ENCODE data around the gene GLRX3. TPM values are rescaled to one million over a fixed set of nuclear protein-coding genes. Genes with fewer than 3 reads are reported as not detected.

Gene GLRX3
- total and polyA plus RNA-seq, 3 experiments from 2014 or later, result 78.6 to 169 (median 155) TPM

DNA sequence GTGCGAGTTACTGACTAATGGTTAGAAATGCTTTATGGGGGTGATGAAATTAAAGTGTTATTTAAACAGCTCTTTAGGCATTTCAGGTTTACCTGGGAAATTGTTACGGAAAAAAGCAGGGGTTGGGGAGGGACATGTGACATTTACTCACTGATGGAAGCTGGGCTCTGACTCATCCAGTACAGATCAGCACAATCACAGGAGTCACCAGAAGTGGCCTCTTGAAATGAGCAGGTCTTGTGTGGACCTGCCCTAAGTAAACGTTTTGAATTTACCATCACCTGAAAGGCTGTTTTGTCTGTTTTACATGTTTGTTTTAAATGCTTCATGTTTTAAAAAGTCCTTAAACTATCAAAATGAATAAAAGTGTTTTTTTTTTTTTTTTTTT, 2.3 kb downstream of the GLRX3 start:
- H3K9me3 ChIP-seq (ENCODE audit: low read length), result no peaks in the 10 kb centered on the region
- no peaks in the 10 kb centered on the region for H3K36me3 ChIP-seq (ENCODE audit: insufficient read depth, low read length)
- Mint-ChIP-seq H3K27me3 (peaks cover 0 to 8% of the 10 kb centered on the region in 2 donors), H3K9me3 (no peaks in the 10 kb centered on the region), H3K4me3 (peak overlapping the region; percentile 75 to 96 (median 88)), H3K27ac (peak overlapping the region in 6 of 8 donors; percentile 15 to 85 (median 52)), H3K36me3 (peaks cover 0 to 27% (median 12%) of the 10 kb centered on the region in 3 donors), H3K4me1 (peaks cover 52 to 71% (median 68%) of the 10 kb centered on the region in 3 donors)
- H3K4me1 ChIP-seq (ENCODE audit: insufficient read depth, low read length), result peaks cover 53% of the 10 kb centered on the region
- DNase-seq, result no peak
- peak overlapping the region; percentile 70 for H3K27ac ChIP-seq (ENCODE audit: low read depth, low read length)
- no peak overlapping the region for H3K4me3 ChIP-seq (ENCODE audit: low read length)
- no peaks in the 10 kb centered on the region for H3K27me3 ChIP-seq (ENCODE audit: insufficient read depth, low read length, poor library complexity, severe bottlenecking)
- POLR2A ChIA-PET, result interaction anchor here (2.9 kb wide), 1 partner anchor 28 kb away, joined by 69 read pairs; the partner anchor contains the start of gene C10orf143
- CTCF ChIA-PET, result interaction anchor here (1.0 to 6.6 kb wide), 2 partner anchors 10 to 28 kb away, joined by 3 to 65 read pairs; partner anchors contain the start of gene C10orf143

DNA sequence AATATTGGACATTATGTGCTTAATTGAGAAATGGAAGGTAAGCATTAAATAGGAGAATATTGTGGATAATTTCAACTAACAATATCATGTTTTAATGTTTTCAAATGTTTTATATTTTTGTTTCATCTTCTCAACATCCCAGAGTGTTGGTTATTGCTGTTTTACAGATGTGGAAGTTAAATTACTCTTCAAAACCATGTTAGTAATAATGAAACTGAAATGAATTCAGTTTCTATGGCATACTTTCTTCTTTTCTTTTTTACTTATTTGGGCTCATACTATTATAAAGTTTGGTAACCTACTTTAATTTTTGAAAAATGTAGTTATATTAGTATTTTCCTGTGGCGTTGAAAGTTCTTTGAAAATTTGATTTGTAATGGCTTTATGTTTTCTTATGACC, 4.2 kb downstream of the GLRX3 start:
- no peaks in the 10 kb centered on the region for H3K9me3 Mint-ChIP-seq
- H3K4me3 Mint-ChIP-seq, result peak overlapping the region in 1 of 7 donors; percentile 80
- no peak overlapping the region for H3K4me3 ChIP-seq (ENCODE audit: low read length)
- H3K27ac Mint-ChIP-seq, result no peak overlapping the region
- H3K27ac ChIP-seq (ENCODE audit: low read depth, low read length), result no peak overlapping the region
- H3K27me3 ChIP-seq (ENCODE audit: insufficient read depth, low read length, poor library complexity, severe bottlenecking), result no peaks in the 10 kb centered on the region
- POLR2A ChIA-PET, result no interaction called here
- peaks cover 0 to 35% (median 12%) of the 10 kb centered on the region in 3 donors for H3K36me3 Mint-ChIP-seq
- no peaks in the 10 kb centered on the region for H3K36me3 ChIP-seq (ENCODE audit: insufficient read depth, low read length)
- no peak for DNase-seq
- H3K9me3 ChIP-seq (ENCODE audit: low read length), result no peaks in the 10 kb centered on the region
- H3K4me1 ChIP-seq (ENCODE audit: insufficient read depth, low read length), result peaks cover 52% of the 10 kb centered on the region
- H3K27me3 Mint-ChIP-seq, result no peaks in the 10 kb centered on the region
- peaks cover 48 to 71% (median 61%) of the 10 kb centered on the region in 3 donors for H3K4me1 Mint-ChIP-seq
- CTCF ChIA-PET, result interaction anchor here (1.1 to 6.6 kb wide), 2 partner anchors 24 to 30 kb away, joined by 3 to 65 read pairs; partner anchors contain the start of gene C10orf143

DNA sequence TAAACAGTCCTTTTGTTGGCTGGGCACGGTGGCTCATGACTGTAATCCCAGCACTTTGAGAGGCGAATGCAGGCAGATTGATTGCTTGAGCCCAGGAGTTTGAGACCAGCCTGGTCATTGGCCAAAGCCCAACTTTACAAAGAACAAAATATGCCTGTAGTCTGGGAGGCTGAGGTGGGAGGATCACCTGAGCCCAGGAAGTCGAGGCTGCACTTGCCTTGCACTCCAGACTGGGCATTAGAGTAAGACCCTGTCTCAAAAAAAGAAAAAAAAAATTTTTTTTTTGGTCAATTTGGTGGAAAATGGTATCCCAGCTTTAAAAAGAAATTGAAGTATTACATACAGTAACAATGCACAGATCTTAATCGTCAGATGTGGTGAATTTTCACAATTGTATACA, 4.8 kb downstream of the GLRX3 start:
- H3K4me3 Mint-ChIP-seq, result peak overlapping the region in 1 of 7 donors; percentile 39
- no peaks in the 10 kb centered on the region for H3K9me3 ChIP-seq (ENCODE audit: low read length)
- peaks cover 46% of the 10 kb centered on the region for H3K4me1 ChIP-seq (ENCODE audit: insufficient read depth, low read length)
- H3K27me3 Mint-ChIP-seq, result no peaks in the 10 kb centered on the region
- ChIA-PET CTCF (no interaction called here), POLR2A (no interaction called here)
- H3K36me3 Mint-ChIP-seq, result peaks cover 1 to 38% (median 14%) of the 10 kb centered on the region in 3 donors
- H3K36me3 ChIP-seq (ENCODE audit: insufficient read depth, low read length), result peaks cover 2% of the 10 kb centered on the region
- no peaks in the 10 kb centered on the region for H3K27me3 ChIP-seq (ENCODE audit: insufficient read depth, low read length, poor library complexity, severe bottlenecking)
- H3K27ac ChIP-seq (ENCODE audit: low read depth, low read length), result no peak overlapping the region
- peak overlapping the region in 3 of 8 donors; percentile 25 to 62 (median 29) for H3K27ac Mint-ChIP-seq
- H3K4me3 ChIP-seq (ENCODE audit: low read length), result no peak overlapping the region
- H3K4me1 Mint-ChIP-seq, result peaks cover 51 to 70% (median 60%) of the 10 kb centered on the region in 3 donors
- DNase-seq, result no peak
- no peaks in the 10 kb centered on the region for H3K9me3 Mint-ChIP-seq

DNA sequence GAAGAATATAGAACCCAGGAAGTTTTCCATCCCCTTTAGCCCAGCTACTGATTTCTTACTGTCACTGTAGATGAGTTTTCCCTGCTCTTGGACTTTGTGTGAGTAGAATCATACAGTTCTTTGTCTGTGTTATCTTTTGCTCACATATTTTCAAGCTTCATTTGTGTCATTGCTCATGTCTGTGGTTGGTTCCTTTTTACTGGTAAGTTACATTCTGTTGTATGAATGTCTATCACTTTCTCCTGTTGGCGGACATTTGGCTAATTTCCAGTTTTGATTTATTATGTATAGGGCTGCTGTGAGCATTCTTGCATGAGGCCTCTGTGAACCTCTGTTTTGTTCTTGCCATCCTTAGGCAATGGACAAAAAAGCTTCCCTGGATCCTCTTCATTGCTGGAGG, 5.3 kb downstream of the GLRX3 start:
- Histone ChIP-seq H3K9me3 (ENCODE audit: low read length) (no peaks in the 10 kb centered on the region), H3K36me3 (ENCODE audit: insufficient read depth, low read length) (peaks cover 7% of the 10 kb centered on the region), H3K4me1 (ENCODE audit: insufficient read depth, low read length) (peaks cover 46% of the 10 kb centered on the region), H3K27ac (ENCODE audit: low read depth, low read length) (no peak overlapping the region), H3K27me3 (ENCODE audit: insufficient read depth, low read length, poor library complexity, severe bottlenecking) (no peaks in the 10 kb centered on the region), H3K4me3 (ENCODE audit: low read length) (no peak overlapping the region)
- no peaks in the 10 kb centered on the region for H3K9me3 Mint-ChIP-seq
- ChIA-PET POLR2A (interaction anchor here (1.0 kb wide), 1 partner anchor 30 kb away, joined by 5 read pairs; the partner anchor contains the start of gene C10orf143), CTCF (no interaction called here)
- DNase-seq, result no peak
- peak overlapping the region in 2 of 7 donors; percentile 39 to 42 for H3K4me3 Mint-ChIP-seq
- peaks cover 5 to 41% (median 16%) of the 10 kb centered on the region in 3 donors for H3K36me3 Mint-ChIP-seq
- no peaks in the 10 kb centered on the region for H3K27me3 Mint-ChIP-seq
- H3K4me1 Mint-ChIP-seq, result peaks cover 54 to 74% (median 65%) of the 10 kb centered on the region in 3 donors
- H3K27ac Mint-ChIP-seq, result peak overlapping the region in 7 of 8 donors; percentile 25 to 64 (median 56)

DNA sequence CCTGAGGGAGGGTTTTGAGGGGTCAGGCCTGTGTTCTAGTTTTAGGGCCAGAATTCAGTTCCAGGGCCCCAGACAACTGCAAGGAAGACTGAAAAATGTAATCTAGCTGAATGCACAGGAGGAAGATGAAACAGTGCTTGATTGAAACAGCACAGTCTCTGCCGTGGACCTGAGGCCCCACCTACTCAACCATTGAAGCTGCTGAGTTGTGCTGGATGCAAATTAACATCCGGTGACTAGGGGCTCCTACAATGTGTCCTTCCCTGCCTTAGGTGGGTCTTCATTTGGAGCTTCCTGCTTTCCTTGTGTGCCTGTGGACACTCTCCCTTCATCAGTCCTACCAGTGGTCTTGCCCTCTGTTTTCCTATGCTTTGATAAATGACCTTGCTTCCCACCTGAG, 5.7 kb downstream of the GLRX3 start:
- Histone ChIP-seq H3K4me3 (ENCODE audit: low read length) (no peak overlapping the region), H3K36me3 (ENCODE audit: insufficient read depth, low read length) (peaks cover 11% of the 10 kb centered on the region), H3K9me3 (ENCODE audit: low read length) (no peaks in the 10 kb centered on the region), H3K4me1 (ENCODE audit: insufficient read depth, low read length) (peaks cover 46% of the 10 kb centered on the region), H3K27me3 (ENCODE audit: insufficient read depth, low read length, poor library complexity, severe bottlenecking) (no peaks in the 10 kb centered on the region), H3K27ac (ENCODE audit: low read depth, low read length) (no peak overlapping the region)
- H3K9me3 Mint-ChIP-seq, result no peaks in the 10 kb centered on the region
- peak overlapping the region in 3 of 7 donors; percentile 40 to 65 (median 42) for H3K4me3 Mint-ChIP-seq
- CTCF ChIA-PET, result no interaction called here
- no peak for DNase-seq
- POLR2A ChIA-PET, result interaction anchor here (1.0 kb wide), 1 partner anchor 31 kb away, joined by 5 read pairs; the partner anchor contains the start of gene C10orf143
- peak overlapping the region in 7 of 8 donors; percentile 26 to 74 (median 56) for H3K27ac Mint-ChIP-seq
- H3K4me1 Mint-ChIP-seq, result peaks cover 54 to 76% (median 68%) of the 10 kb centered on the region in 3 donors
- H3K36me3 Mint-ChIP-seq, result peaks cover 5 to 45% (median 16%) of the 10 kb centered on the region in 3 donors
- H3K27me3 Mint-ChIP-seq, result no peaks in the 10 kb centered on the region

DNA sequence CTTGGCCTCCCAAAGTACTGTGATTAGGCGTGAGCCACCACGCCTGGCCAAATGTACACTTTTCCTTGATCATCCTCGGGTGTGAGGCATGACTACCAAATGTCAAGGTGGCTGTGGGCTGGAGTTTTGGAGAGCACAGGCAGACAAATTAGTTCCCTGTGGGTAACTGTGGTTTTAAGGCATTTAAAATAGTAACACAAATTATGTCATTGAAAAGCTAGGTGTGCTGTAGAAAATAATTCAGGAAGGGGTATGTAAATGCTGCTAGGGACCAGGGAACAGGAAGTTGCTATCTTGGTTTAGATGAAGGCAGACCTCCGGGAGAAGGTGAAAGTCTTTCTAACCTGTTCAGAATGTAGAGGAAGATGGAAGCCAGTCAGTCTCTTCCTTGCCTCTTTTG, 9.9 kb downstream of the GLRX3 start:
- H3K27ac ChIP-seq (ENCODE audit: low read depth, low read length), result no peak overlapping the region
- CTCF ChIA-PET, result interaction anchor here (0.6 to 1.0 kb wide), 2 partner anchors 36 to 1194 kb away, joined by 3 to 4 read pairs; partner anchors contain the start of gene C10orf143

DNA sequence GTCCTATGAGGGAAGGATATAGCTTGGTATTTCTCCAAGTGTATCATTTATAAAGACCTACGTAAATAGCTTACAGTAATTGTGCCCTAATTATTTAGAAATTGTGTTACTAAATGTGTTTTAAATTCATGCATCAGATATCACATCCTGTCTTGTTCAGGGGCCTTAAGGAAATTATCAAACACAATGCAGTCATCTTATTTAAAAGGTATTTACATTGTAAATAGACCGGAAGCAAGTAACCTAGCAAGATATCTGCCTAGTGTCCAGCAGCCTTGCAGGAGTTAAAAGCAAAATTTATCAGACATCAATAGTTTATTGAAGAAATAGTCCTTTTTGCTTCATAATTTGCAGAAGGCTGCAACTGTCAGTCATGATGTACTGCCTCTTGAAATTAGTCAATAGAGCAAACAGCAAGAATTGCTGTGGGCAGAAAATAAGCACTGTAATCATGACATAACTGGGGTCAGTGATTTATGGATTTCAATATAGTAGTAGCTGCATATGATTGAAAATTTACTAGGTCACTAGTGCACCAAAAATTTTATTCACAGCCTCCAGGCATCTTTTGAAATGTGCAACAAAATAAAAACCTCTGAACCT, 23.1 kb downstream of the GLRX3 start:
- Mint-ChIP-seq H3K4me1 (peaks cover 30 to 53% (median 49%) of the 10 kb centered on the region in 3 donors), H3K27me3 (peaks cover 0 to 2% of the 10 kb centered on the region in 2 donors), H3K9me3 (peaks cover 0 to 1% (median 0%) of the 10 kb centered on the region in 5 donors), H3K4me3 (no peak overlapping the region), H3K27ac (peak overlapping the region in 3 of 8 donors; percentile 33 to 51 (median 33)), H3K36me3 (peaks cover 9 to 54% (median 31%) of the 10 kb centered on the region in 3 donors)
- ChIA-PET CTCF (interaction anchor here (0.8 kb wide), 1 partner anchor 49 kb away, joined by 3 read pairs; the partner anchor contains the start of gene C10orf143), POLR2A (no interaction called here)
- H3K27ac ChIP-seq (ENCODE audit: low read depth, low read length), result no peak overlapping the region
- H3K27me3 ChIP-seq (ENCODE audit: insufficient read depth, low read length, poor library complexity, severe bottlenecking), result no peaks in the 10 kb centered on the region
- no peak overlapping the region for H3K4me3 ChIP-seq (ENCODE audit: low read length)
- no peaks in the 10 kb centered on the region for H3K9me3 ChIP-seq (ENCODE audit: low read length)
- H3K36me3 ChIP-seq (ENCODE audit: insufficient read depth, low read length), result peaks cover 24% of the 10 kb centered on the region
- no peak for DNase-seq
- no peaks in the 10 kb centered on the region for H3K4me1 ChIP-seq (ENCODE audit: insufficient read depth, low read length)

More for the DNA sequence above, 9.9 kb downstream of the GLRX3 start:
- H3K36me3 ChIP-seq (ENCODE audit: insufficient read depth, low read length), result peaks cover 16% of the 10 kb centered on the region
- Mint-ChIP-seq H3K4me3 (no peak overlapping the region), H3K27me3 (no peaks in the 10 kb centered on the region), H3K27ac (peak overlapping the region in 3 of 8 donors; percentile 12 to 60 (median 54)), H3K4me1 (peaks cover 37 to 72% (median 53%) of the 10 kb centered on the region in 3 donors), H3K36me3 (peaks cover 5 to 65% (median 25%) of the 10 kb centered on the region in 3 donors), H3K9me3 (no peaks in the 10 kb centered on the region)
- H3K4me3 ChIP-seq (ENCODE audit: low read length), result no peak overlapping the region
- DNase-seq, result no peak
- H3K9me3 ChIP-seq (ENCODE audit: low read length), result no peaks in the 10 kb centered on the region
- POLR2A ChIA-PET, result no interaction called here
- no peaks in the 10 kb centered on the region for H3K27me3 ChIP-seq (ENCODE audit: insufficient read depth, low read length, poor library complexity, severe bottlenecking)
- H3K4me1 ChIP-seq (ENCODE audit: insufficient read depth, low read length), result peaks cover 16% of the 10 kb centered on the region

DNA sequence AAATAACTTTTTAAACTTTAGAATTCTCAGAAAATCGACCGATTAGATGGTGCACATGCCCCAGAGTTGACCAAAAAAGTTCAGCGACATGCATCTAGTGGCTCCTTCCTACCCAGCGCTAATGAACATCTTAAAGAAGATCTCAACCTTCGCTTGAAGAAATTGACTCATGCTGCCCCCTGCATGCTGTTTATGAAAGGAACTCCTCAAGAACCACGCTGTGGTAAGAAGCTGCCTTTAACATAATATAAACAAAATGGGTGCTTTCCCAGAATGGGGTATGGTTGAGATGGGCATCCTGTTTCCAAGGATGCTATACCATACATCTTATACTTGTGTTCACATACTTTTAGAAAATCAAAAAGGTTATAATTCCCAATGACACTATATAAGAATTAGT, 24.6 kb downstream of the GLRX3 start:
- Histone ChIP-seq H3K4me3 (ENCODE audit: low read length) (no peak overlapping the region), H3K36me3 (ENCODE audit: insufficient read depth, low read length) (peaks cover 27% of the 10 kb centered on the region), H3K4me1 (ENCODE audit: insufficient read depth, low read length) (no peaks in the 10 kb centered on the region), H3K27ac (ENCODE audit: low read depth, low read length) (no peak overlapping the region), H3K27me3 (ENCODE audit: insufficient read depth, low read length, poor library complexity, severe bottlenecking) (no peaks in the 10 kb centered on the region), H3K9me3 (ENCODE audit: low read length) (no peaks in the 10 kb centered on the region)
- peaks cover 5 to 58% (median 25%) of the 10 kb centered on the region in 3 donors for H3K36me3 Mint-ChIP-seq
- ChIA-PET CTCF (no interaction called here), POLR2A (no interaction called here)
- no peaks in the 10 kb centered on the region for H3K9me3 Mint-ChIP-seq
- H3K4me3 Mint-ChIP-seq, result no peak overlapping the region
- no peaks in the 10 kb centered on the region for H3K27me3 Mint-ChIP-seq
- peaks cover 17 to 40% (median 40%) of the 10 kb centered on the region in 3 donors for H3K4me1 Mint-ChIP-seq
- DNase-seq, result no peak
- no peak overlapping the region for H3K27ac Mint-ChIP-seq

Data from CD8-positive, alpha-beta memory T cell (primary cell).